ENCODE data around the gene ISLR2.

Gene ISLR2

GRCh38 chr15:74167891-74168331 is 37.5 kb downstream of the ISLR2 start:
- H3K36me3 ChIP-seq, result no peaks in the 10 kb centered on the region
- H3K4me2 ChIP-seq, result no peak overlapping the region
- no peak overlapping the region for H3K27ac ChIP-seq
- H3K4me1 ChIP-seq, result no peaks in the 10 kb centered on the region
- H3K27me3 ChIP-seq, result no peaks in the 10 kb centered on the region
- H4K20me1 ChIP-seq, result no peaks in the 10 kb centered on the region
- H3K9ac ChIP-seq, result no peak overlapping the region
- H3K9me3 ChIP-seq, result no peaks in the 10 kb centered on the region
- no peak for TF ChIP-seq Cebpa-rat (IDR thresholded peaks at IDR 0.05)
- H3K4me3 ChIP-seq, result no peak overlapping the region

- no peak overlapping the region for H3K9ac ChIP-seq
- H3K27me3 ChIP-seq, result no peaks in the 10 kb centered on the region
- H3K27ac ChIP-seq, result no peak overlapping the region
- no peak for TF ChIP-seq Cebpa-rat (IDR thresholded peaks at IDR 0.05)
- H3K36me3 ChIP-seq, result no peaks in the 10 kb centered on the region
- H3K4me2 ChIP-seq, result no peak overlapping the region
- no peaks in the 10 kb centered on the region for H4K20me1 ChIP-seq
- H3K9me3 ChIP-seq, result no peaks in the 10 kb centered on the region
- no peak overlapping the region for H3K4me3 ChIP-seq
- no peaks in the 10 kb centered on the region for H3K4me1 ChIP-seq
Observed at GRCh38 chr15:74168711-74169126, 38.3 kb downstream of the ISLR2 start.

- H3K4me2 ChIP-seq, result no peak overlapping the region
- no peak overlapping the region for H3K4me3 ChIP-seq
- no peaks in the 10 kb centered on the region for H3K36me3 ChIP-seq
- H3K9ac ChIP-seq, result no peak overlapping the region
- H3K4me1 ChIP-seq, result no peaks in the 10 kb centered on the region
- H3K9me3 ChIP-seq, result no peaks in the 10 kb centered on the region
- H4K20me1 ChIP-seq, result no peaks in the 10 kb centered on the region
- no peak for TF ChIP-seq Cebpa-rat (IDR thresholded peaks at IDR 0.05)
- no peak overlapping the region for H3K27ac ChIP-seq
- no peaks in the 10 kb centered on the region for H3K27me3 ChIP-seq
Observed at GRCh38 chr15:74170071-74170844, 39.9 kb downstream of the ISLR2 start.

GRCh38 chr15:74170875-74171578 is 40.6 kb downstream of the ISLR2 start:
- Histone ChIP-seq H3K27me3 (no peaks in the 10 kb centered on the region), H3K9me3 (no peaks in the 10 kb centered on the region)
- TF ChIP-seq Cebpa-rat (IDR thresholded peaks at IDR 0.05), result no peak

GRCh38 chr15:74171965-74172541 is 41.7 kb downstream of the ISLR2 start:
- no peaks in the 10 kb centered on the region for H3K36me3 ChIP-seq
- H3K9ac ChIP-seq, result no peak overlapping the region
- no peak for TF ChIP-seq Cebpa-rat (IDR thresholded peaks at IDR 0.05)
- no peaks in the 10 kb centered on the region for H3K27me3 ChIP-seq
- H3K4me3 ChIP-seq, result no peak overlapping the region
- no peaks in the 10 kb centered on the region for H3K9me3 ChIP-seq
- no peaks in the 10 kb centered on the region for H3K4me1 ChIP-seq
- no peak overlapping the region for H3K27ac ChIP-seq
- no peaks in the 10 kb centered on the region for H4K20me1 ChIP-seq
- no peak overlapping the region for H3K4me2 ChIP-seq

More at GRCh38 chr15:74170875-74171578, 40.6 kb downstream of the ISLR2 start:
- Histone ChIP-seq H4K20me1 (no peaks in the 10 kb centered on the region), H3K36me3 (no peaks in the 10 kb centered on the region), H3K9ac (no peak overlapping the region), H3K4me1 (no peaks in the 10 kb centered on the region), H3K27ac (no peak overlapping the region), H3K4me2 (no peak overlapping the region), H3K4me3 (no peak overlapping the region)

- Histone ChIP-seq H3K4me3 (no peak overlapping the region), H3K4me2 (no peak overlapping the region)
Observed at GRCh38 chr15:74172701-74173379, 42.5 kb downstream of the ISLR2 start.

GRCh38 chr15:74173380-74174218 is 43.2 kb downstream of the ISLR2 start, which contains the start of gene ISLR:
TSS of gene ISLR (plus strand) at chr15:74173710. CDS start at chr15:74174859, 1,149 bp downstream.
- H3K4me3 ChIP-seq, result no peak within 1 kb of the TSS
- TF ChIP-seq Cebpa-rat (IDR thresholded peaks at IDR 0.05), result no peak
- H4K20me1 ChIP-seq, result no peaks in the 10 kb centered on the region
- H3K9ac ChIP-seq, result no peak within 1 kb of the TSS
- H3K27me3 ChIP-seq, result no peaks in the 10 kb centered on the region
- no peaks in the 10 kb centered on the region for H3K4me1 ChIP-seq
- no peaks in the 10 kb centered on the region for H3K36me3 ChIP-seq
- H3K27ac ChIP-seq, result no peak within 1 kb of the TSS
- no peaks in the 10 kb centered on the region for H3K9me3 ChIP-seq
- no peak within 1 kb of the TSS for H3K4me2 ChIP-seq

More at GRCh38 chr15:74172701-74173379, 42.5 kb downstream of the ISLR2 start:
- H3K27me3 ChIP-seq, result no peaks in the 10 kb centered on the region
- H3K36me3 ChIP-seq, result no peaks in the 10 kb centered on the region
- no peak for TF ChIP-seq Cebpa-rat (IDR thresholded peaks at IDR 0.05)
- no peak overlapping the region for H3K27ac ChIP-seq
- H3K4me1 ChIP-seq, result no peaks in the 10 kb centered on the region
- no peaks in the 10 kb centered on the region for H3K9me3 ChIP-seq
- no peak overlapping the region for H3K9ac ChIP-seq
- no peaks in the 10 kb centered on the region for H4K20me1 ChIP-seq

- no peak overlapping the region for H3K4me2 ChIP-seq
- H3K4me3 ChIP-seq, result no peak overlapping the region
- no peak for TF ChIP-seq Cebpa-rat (IDR thresholded peaks at IDR 0.05)
- H3K9me3 ChIP-seq, result no peaks in the 10 kb centered on the region
- no peaks in the 10 kb centered on the region for H3K36me3 ChIP-seq
- no peaks in the 10 kb centered on the region for H4K20me1 ChIP-seq
- H3K27me3 ChIP-seq, result no peaks in the 10 kb centered on the region
- H3K9ac ChIP-seq, result no peak overlapping the region
- H3K27ac ChIP-seq, result no peak overlapping the region
- H3K4me1 ChIP-seq, result no peaks in the 10 kb centered on the region
Observed at GRCh38 chr15:74174219-74174957, 44.0 kb downstream of the ISLR2 start.

All from BLaER1 (cell line).